GM21423 (cell line): ENCODE measurements around the gene NODAL.

ENCODE experiments used
- ATAC-seq: cut with Tn5 transposase; IDR thresholded peaks from one replicate; pipeline ENCODE4 v1.9.1; 2021; ENCODE audit warnings: mild to moderate bottlenecking, moderate library complexity; ENCODE audit not compliant: unreplicated experiment

NODAL gene

DNA sequence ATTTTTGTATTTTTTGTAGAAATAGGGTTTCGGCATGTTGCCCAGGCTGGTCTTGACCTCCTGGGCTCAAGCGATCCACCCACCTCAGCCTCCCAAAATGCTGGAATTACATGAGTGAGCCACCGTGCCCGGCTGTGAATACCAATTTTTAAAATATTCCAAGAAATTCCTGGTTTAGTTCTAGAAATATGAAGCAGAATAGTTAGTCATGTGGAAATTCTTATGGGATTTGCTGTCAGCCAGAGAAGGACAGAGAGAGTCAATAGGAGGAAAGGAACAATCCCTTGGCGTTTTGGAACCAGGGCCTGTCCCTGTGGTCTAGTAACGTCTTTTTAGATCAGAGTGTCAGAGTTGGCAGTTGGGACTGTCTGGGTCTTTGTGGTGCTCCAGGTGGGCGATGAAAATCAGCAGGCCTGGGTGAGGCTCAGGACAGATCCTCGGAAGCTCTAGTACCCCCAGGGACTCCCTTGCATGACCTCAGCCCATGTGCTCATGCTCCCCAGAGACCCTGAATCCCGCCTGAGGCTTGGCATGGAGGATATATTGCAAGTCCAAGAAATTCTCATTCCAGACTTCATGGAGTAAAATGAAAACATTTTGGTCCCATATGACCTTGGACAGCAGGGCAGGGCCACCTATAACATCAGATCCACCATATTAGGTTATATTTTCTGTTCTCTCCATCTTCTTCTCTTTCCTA, 7.8 kb downstream of the NODAL start:
- ATAC-seq: no peak

DNA sequence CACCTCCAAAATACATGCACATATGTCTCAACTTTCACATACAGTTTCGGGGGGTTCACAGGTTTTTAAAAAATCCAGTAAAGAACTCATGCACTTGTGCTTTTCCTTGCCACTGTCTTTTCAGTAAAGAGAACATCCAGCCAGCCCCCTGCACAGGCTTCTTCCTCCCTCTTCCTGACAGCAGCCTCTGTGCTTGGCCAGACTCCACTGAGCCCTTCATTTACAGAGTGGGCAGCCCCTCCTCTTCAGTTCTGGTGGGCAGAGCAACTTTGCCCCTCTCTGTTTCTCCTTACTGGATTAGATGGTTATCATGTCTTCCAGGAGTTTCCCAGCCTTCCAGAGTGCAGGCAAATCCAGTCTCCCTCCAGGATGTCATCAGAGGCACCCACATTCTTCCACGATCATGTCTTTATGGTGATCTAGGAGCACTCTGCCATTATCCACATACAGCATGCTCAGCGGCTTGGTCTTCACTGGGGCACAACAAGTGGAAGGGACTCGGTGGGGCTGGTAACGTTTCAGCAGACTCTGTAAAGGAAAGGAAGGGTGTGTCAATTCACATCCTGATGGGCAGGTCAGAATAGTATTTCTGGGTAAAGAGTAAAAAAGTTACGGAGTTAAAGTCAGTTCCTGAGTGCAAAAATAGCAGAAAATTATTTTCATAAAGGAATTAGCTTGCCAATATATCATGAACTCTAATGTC, 8.8 kb downstream of the NODAL start:
- ATAC-seq: no peak

DNA sequence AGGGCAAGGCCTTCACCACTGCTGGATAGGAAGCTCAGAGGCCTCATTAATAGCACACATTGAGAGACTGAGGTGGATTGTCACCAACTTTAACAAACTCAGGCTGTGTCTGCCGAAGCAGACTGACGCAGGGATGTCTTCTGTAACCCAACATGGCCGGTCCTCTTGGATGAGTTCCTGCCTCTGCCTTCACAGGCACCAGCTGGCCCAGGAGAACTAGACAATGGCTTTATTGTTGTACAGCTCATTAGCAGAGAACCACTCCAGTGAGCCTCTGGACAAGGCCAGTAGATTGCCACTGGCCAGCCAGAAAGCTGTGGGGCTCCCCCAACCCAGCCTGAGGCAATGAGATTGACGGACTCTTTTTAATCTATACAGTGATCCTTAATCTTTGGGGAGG, 9.4 kb downstream of the NODAL start:
- no peak for ATAC-seq

DNA sequence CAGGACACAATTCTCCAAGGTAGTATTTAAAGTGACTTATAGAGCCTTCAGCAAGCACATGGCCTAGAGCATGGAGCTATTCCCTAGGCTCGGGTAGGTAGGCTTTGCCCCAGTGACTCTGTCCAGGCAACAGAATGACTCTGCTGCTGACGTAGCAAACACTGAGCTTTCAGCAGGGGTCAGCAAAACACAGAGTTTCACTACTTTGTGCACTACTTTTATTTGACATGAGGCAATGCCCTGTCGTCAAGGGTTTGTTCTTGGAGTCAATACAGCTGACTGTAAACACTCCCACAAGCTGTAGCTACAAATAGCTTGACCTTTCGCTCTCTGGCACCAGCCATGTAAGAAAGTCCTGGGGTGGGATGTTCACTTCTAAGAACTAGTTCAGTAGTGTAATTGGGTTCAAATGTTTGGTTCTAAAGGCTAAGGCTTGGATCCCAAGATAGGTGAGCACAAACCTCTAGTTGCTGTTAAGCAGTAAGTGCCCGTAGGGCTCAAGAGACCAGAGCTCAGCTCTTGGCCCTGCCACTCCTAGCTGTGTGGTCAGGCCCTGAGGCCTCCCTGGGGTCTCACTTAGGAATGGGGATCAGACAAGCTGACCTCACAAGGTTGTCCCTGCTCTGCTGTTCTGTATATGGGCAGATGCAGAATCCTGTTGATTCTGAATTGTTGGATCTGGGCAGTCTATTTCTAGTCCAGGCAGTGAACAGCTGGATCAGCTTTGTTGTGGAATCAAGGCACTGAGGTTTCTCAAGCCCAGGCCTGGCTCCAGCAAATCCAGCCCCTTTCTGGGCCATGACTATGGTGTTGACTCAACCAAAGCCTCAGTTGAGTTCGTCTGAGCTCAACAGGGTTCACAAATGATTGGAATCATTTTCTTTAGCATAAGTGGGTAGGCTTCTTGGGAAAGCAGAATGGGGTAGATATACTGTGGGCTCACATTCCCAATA, 10.7 kb downstream of the NODAL start:
- no peak for ATAC-seq

DNA sequence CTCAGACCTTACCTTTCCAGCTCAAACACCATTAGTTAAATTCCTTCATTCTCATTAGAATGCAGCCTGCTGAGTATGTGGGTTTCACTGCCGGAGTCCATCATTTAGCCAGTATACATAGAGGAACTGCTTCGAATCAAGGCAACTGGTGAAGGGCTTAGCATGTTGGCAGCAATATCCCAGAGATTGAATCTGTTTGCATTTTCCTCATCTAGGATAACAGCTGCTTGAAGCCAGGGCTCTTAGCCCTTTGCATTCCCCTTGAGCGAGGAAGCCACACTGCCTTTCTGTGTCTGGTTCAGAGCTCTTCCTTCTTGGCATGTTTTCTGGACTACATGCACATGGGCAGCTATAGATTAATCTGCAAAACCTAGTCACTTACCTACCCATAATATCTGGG, 14.7 kb downstream of the NODAL start:
- no peak for ATAC-seq

DNA sequence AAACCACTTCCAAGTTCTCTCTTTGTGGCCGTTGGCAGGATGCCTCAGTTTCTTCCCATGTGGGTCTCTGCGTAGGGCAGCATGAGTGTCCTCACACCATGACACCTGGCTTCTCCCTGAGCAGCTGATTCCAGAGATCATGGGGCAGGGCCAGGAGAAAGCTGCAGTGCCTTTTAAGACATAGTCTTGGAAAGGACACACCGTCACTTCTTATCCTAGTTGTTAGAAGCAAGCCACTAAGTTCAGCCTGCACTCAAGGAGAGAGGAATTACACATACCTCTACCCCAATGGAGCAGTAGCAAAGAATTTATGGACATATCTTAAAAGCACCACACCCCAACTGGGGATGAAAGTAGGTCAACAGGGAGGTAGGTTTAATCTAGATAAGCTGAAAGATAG, 16.4 kb downstream of the NODAL start:
- ATAC-seq: no peak

DNA sequence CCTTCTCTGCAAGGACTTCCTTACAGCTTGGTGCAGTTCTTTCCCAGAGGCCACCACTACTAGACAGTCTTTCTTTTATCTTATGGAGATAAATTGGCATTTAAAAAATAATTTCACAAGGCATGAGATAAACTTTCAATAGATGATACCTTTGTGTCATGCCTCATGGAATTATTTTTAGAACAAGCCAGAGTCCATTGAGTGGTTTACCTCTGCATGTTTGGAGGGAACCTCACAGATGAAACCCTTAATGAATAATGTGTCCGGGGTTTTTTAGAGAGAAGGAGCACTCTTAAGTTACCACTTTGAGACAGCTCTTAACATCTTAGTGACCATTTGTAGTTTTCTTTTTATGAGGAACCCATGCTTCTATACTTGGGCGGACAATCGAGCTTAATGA, 17.2 kb downstream of the NODAL start:
- no peak for ATAC-seq

DNA sequence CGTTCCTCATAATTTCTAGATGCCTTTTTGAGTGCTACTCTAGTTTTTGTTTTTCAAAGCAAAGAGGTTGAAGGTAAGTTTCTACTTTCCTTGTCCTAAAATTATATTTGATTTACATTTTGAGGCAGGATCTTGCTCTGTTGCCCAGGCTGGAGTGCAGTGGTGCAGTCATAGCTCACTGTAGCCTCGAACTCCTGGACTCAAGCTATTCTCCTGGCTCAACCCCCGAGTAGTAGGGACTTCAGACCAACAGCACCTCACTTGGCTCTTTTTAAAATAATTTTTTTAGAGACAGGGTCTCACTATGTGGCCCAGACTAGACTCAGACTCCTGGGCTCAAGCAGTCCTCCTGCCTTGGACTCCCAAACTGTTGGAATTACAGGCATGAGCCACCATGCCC, 22.8 kb downstream of the NODAL start:
- no peak for ATAC-seq

DNA sequence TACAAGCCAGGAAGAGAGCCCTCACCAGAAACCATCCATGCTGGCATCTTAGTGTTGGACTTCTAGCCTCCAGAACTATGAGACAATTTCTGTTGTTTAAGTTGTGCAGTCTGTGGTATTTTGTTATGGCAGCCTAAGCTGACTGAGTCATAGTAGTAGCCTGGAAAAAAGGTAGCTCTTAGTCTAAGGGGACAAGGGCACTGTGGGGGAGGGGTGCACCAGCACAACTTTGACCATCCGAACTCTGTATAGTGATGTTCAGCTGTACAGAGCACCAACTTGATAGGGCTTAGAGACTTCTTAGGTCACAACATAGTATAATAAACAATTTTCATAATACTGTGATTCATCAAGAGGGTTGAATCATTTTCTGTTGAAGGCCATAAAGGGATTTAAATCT, 23.3 kb downstream of the NODAL start:
- no peak for ATAC-seq

DNA sequence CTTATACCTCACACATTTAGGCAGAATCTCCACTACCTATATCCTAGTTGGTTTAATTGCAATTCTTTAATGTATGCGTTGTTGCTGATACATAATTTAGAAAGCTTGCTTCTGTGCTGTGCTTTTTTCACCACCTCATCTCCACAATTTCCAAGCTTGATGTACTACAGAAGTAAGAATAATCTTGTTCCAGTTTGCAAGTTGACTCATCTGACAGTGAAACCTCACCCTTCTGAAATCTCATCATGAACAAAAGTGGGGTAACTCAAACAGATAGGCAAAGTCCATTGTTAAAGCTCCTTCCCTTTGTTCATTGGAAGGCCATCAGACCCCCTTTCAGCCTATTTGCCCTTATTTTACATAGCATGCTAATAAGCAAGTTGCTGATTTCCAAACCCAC, 23.9 kb downstream of the NODAL start:
- no peak for ATAC-seq

DNA sequence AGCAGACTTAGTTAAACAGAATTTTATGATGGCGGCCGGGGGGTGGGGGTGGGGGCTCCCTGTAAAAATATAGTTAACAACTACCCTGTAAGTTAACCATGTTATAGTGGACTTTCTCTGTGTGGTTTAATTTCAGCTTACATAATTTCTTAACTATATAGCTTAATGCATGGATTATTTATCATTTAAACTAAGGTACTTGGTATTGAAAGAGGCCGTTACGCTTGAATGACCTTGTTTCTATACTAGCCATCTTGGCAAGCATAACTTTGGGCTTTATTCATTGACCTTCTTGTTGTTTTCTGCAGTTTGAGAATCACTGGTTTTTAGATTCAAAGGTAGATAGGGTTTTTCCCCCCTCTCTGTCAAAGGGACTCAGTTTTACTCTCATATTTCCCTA, 29.1 kb downstream of the NODAL start:
- no peak for ATAC-seq

DNA sequence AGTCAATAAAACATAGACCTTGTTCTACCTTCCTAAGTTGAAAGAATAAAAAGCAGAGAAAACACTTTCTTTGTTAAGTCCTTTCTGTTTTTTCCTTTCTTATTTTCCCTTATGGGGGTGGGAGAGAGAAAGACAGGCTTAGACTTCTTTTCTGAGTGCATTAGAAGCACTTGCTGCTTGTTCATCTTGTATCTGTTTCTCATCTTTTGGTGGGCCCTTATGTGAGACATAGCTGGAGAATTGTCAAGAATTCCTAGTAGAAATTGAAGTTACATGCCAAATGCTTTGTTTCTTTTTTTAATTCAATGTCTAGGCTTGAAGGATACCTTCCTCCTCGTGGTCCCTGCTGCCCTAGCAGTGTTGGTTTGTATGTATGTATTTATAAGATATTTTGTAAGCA, 30.9 kb downstream of the NODAL start:
- no peak for ATAC-seq

DNA sequence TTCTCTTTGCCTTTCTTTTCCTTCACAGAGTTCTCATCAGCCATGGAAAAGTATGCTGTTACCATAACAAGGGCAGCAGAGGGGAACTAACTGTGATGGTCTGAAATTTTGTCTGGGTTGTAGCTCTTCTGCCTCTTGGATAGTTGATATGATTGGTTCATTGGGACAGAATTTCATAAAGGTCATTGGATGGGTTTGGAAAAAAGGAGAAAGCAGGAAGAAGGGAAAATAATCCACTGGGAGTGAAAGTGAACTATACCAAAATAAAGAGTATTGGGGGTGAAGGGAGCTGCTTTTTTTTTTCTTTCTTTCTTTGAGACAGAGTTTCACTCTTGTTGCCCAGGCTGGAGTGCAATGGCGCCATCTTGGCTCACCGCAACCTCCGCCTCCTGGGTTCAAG, 31.7 kb downstream of the NODAL start:
- ATAC-seq: no peak

DNA sequence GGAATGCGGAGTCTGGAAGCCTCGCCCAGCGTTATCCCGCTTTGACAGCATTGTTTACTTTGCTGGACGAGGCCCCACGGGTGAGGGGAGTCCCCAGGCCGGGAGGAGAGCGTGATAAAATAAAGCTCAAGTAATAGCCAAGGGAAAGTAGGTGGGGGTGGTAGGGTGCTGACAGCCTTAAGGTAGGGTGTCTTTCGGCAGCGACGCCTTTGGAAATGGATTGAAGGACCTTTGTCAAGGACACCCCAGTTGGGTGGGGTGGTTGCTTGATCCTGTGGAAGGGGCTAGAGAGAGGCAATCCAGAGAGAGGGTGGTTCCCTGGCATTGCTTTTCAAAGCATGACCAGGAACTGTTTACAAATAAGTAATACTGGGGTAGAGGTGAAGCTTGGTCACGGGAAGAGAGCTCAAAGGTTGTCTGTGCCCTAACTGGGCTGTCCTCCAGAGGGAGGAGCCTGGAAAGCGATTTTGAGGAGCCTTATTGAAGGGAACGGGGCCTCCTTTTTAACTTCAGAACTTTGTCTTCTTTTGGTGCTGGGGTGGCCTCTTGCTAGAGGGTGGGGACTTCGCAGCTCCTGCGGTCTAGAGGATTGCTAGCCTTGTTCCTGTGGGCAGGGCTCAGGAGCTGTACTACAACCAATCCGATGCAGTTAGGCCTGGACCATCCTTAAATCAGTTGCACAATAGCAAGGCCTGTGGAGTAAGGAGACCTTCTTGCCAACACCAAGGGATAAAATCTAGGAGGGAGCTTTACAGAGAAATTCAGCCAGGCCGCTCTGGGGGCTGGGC, 36.2 kb downstream of the NODAL start:
- ATAC-seq: peak; percentile 43

DNA sequence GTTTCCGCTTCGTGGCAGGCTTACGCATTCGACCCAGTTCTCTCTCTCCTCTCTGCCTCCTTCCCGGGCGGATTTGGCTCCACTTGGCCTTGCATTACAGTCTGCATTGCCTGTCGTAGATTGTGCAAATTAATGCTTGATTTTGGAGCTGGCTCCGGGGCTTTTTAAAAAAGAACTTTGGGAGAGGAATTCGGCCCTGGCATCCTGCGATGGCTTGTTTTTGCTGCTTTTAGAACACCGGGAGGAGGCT, 36.8 kb downstream of the NODAL start:
- ATAC-seq: no peak

DNA sequence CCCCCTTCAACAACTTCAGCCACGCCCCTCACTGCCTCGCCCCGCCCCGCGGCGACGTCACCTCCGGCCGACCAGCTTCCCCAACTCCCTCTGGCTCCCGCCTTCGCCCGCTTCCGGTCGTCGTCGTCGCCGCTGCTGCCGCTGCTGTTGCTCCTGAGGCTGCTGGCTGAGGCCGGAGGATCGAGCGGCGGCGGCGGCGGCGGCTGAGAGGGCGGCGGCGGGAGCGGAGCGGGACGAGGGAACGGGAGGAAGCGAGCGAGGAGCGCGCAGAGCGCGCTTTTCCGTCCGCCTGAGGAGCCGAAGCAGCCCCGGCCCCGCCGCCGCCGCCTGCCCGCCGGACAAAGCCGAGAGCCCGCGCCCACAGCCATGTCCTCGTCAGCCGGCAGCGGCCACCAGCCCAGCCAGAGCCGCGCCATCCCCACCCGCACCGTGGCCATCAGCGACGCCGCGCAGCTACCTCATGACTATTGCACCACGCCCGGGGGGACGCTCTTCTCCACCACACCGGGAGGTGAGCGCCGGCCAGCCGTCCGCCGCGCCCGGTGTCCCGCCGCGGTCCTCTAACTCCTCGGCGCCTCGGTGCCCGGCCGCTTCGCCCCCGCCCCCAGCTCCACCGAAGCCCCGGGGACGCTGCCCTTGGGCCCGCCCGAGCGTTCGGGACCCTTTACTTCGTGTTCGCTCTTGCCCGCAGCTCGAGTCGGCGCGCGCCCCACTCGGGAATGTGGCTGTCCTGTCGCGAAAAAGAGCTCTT, 37.3 kb downstream of the NODAL start, which contains the start of gene EIF4EBP2:
Gene EIF4EBP2, plus strand, starts transcription at position 110 of the 751 bp plus-strand sequence. Its CDS starts 257 bp downstream, at position 367.
- ATAC-seq: peak; percentile 80

DNA sequence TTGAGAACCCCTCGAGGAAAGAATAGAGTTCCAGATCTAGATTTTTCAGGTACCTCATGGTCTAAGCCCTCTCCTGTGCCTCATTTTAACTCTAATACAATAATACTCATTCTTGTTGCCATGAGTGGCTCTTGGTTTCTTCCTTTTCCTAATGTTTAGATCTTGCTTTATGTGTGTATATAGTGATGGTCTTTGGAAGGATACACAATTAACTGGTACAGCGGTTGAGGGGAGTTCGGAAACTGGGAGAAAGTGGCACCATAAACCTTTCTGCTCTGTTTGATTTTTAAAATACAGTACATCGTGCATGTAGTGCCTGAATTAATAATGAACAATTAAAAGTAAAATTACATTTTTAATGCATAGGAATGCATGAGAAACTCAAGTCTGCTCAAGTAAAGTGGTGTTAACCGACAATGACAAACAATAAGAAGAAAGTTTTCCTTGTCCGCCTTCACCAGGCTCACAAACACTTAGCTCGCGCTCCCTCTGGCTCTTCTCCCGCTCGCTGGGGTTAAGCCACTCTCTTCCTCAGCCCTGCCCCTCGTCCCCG, 37.9 kb downstream of the NODAL start:
- ATAC-seq: peak; percentile 2

DNA sequence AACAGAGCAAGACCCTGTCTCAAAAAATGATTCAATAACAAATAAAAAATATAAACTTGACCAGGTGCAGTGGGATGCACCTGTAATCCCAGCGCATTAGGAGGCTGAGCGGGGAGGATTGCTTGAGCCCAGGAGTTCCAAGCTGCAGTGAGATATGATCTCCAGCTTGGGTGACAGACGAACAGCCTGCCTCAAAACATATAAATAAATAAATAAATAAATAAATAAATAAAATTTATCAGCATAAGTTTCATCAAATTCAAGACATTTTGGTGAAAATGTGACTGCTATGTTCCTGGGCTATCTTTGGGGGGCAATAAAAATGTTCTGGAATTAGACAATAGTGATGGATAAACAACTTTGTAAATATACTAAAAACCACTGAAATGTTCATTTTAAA, 42.3 kb downstream of the NODAL start:
- ATAC-seq: no peak

DNA sequence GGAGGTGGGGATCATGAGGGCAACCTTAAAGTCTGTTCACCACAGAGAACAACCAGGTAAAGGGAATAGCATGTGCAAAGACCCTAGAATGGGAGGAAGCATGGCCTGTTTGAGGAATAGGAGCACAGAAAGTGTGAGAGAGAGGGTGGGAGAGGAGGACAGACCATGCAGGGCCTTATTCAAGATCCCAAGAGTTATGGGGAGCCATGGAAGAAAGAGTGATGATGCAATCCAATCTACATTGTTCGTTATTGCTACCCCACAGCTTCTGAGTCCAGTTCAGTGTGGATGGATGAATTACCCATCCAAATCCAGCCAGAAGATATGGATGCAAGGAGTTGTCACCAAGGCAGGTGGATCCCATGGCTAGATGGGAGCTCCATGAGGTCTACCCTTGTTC, 45.3 kb downstream of the NODAL start:
- no peak for ATAC-seq

DNA sequence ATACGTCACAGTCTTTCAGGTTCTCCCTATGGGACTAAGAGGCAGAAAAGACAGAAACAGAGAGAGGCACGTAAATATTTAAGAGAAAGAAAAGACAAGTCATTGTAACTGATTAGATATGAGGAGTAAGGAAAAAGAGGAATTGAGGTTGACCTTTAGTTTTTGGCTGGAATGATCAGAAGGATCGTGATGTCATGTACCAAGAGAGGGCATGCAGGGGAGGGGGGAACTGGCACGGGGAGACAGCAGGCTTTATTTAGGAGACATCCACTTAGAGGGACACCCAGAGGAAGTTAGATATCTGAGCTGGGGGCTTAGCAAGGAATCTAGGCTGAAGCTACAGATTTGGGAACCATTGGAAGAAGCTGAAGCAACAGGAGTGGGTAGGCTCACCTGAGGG, 49.8 kb downstream of the NODAL start:
- ATAC-seq: no peak
